Activated gamma-delta T cell treated with Interleukin-2 at 50 U/mL for 16 hours (primary cell): ENCODE results near the gene KLF2.
"Not testable (repeated sequence)": the region's sequence is repeated elsewhere in the genome, so short reads cannot be mapped to it uniquely, and the experiment has no call there.

ENCODE experiments used
- DNase-seq: peaks from one replicate; pipeline ENCODE4 v3.0.0-alpha.2; 2020

The KLF2 gene

DNA sequence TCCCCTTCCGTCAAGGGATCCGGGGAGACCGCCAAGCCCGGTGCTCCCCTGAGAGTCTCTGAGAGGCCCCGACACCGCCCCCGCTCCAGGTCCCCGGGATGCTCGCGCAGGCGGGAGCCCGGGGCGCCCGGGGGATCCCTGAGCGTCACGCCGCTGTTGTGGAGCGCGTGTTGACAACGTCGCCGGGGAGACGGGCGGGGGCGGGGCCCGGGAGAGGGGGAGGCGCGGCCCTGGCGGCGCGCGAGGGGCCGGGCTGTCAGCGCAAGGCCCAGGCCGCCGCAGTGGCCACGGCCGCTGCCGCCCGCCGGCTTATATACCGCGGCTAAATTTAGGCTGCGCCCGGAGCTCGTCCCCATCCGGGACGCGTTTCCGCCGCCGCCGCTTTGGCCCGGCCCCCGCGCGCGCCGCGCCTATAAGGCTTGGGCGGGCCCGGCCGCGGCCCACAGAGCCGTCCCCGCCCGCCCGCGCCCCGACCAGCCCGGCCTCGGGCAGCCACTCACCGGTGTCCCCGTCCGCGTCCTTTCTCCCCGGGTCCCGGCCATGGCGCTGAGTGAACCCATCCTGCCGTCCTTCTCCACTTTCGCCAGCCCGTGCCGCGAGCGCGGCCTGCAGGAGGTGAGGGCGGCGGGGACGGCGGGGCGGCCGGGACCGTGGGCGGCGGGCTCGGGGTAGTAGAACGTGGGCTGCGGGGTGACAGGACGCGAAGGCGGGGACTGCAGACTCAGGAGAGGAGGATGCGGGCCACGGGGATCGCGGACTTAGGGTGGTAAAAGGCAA is at the start of gene KLF2:
KLF2 (plus strand) TSS at position 443 of the 777 bp plus-strand sequence; CDS start at position 541, 98 bp downstream.
- DNase-seq: peak; percentile 93

DNA sequence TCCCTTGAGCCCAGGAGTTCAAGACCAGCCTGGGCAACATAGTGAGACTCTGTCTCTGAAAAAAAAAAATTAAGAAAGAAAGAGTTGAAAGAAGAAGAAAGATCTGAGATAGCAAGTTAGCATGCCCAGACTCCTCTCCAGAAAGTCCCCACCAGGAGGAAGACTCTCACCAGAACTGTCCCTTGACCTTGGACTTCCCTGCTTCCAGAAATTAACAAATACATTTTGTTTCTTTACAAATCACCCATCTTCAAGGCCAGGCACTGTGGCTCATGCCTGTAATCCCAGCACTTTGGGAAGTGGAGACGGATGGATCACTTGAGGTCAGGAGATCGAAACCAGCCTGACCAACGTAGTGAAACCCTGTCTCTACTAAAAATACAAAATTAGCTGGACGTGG is 44.3 kb upstream of the KLF2 start:
- no peak for DNase-seq

DNA sequence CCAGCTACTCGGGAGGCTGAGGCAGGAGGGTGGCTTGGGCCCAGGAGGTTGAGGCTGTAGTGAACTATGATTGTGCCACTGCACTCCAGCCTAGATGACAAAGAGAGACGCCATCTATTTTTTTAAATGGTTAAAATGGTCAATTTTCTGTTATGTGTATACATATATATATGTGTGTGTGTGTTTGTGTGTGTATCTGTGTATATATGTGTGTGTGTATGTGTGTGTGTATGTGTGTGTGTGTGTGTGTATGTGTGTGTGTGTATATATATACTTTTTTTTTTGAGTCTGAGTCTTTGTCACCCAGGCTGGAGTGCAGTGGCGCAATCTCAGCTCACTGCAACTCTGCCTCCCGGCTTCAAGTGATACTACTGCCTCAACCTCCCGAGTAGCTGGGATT is 42.9 kb upstream of the KLF2 start:
- no peak for DNase-seq

DNA sequence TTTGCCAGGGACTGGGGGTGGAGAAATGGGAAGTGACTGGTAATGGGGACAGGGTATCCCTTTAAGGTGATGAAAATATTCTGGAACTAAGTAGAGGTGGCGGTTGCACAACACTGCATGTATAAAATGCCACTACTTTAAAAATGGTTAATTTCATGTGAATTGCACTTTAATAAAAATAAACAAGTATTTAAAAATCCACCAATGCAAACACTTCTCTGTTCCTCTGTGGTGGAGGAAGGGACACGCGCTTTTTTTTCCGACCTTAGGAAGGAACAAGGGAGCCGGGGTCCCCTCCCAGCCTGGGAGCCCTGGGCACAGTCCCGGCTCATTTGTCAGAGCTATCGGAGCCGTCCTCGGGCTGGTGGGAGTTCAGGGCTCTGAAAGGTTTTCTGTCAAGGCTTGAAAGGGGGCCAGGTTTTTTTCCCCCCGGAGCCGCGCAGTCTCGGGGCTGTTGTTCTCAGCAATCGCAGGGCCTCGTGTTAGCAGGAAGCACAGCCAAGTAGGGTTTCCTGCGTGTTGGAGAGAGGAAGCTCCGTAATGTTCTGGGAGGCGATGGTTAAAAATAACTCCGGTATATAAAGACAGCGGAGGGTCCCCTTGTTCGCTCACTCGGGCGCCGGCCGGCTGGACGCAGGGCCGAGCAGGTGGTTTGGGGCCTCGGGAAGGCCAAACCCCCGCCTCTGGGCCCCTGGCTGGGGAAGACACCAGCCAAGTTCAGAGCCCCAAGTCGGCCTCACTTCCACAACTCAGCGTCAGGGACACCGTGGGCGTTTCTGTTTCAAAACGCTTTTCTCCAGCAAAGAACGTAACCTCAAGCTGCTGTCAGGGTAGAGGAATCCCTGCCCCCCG is 41.2 kb upstream of the KLF2 start:
- DNase-seq: peak; percentile 16

DNA sequence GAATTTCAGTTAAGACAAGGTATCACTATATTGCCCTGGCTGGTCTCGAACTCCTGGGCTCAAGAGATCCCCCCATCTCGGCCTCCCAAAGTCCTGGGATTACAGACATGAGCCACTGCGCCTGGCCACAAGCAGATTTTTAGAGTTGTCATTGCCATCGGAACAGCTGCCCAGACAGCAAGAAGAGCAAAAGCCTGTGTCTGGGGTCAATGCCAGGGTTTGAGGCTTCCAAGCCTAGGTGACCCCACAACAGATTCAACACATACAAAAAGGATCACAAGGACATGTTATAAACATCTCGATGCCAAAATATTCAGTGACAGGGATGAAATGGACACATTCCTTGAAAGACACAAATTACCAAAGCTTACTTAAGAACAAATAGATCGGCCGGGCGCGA is 40.1 kb upstream of the KLF2 start:
- DNase-seq: no peak

DNA sequence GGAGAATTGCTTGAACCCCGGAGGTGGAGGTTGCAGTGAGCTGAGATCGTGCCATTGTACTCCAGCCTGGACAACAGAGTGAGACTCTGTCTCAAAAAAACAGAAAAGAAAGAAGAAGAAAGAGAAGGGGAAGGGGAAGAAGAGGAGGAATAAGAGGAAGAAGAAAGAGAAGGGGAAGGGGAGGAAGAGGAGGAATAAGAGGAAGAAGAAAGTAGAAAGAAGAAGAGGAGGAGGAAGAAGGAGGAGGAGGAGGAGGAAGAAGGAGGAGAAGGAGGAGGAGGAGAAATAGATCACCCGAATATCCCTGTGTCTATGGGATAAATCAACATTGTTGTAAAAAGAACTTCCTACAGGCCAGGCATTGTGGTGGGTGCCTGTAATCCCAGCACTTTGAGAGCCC is 39.5 kb upstream of the KLF2 start:
- DNase-seq: not testable (repeated sequence)

DNA sequence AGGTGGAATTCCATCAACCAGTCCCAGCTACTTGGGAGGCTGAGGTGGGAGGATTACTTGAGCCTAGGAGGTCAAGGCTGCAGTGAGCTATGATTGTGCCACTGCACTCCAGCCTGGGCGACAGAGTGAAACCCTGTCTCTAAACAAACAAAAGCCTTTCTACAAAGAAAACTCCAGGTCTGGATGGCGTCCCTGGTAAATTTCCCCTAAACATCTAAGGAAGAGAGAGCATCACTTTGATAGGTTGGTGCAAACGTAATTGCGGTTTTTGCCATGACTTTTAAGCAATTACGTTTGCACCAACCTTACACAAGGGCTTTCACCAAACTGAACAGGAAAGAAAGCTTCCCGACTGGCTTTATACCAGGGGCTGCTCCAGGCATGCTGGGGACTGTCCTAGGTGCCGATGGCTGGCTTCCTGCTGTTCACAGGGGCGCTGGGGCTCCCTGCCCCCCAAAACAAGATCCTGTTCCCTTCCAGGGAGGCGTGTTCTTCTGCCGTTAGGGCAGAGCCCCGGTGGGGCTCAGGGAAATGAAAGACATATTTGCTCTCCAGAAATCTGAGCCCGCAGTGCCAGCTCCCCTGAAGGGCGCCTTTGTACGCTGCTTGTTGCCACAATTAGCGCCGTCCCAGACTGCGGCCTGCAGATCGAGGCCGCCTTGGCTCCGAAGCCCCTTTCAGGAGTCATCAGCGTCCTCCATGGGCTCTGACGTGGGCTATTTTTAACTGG is 38.7 kb upstream of the KLF2 start:
- no peak for DNase-seq

DNA sequence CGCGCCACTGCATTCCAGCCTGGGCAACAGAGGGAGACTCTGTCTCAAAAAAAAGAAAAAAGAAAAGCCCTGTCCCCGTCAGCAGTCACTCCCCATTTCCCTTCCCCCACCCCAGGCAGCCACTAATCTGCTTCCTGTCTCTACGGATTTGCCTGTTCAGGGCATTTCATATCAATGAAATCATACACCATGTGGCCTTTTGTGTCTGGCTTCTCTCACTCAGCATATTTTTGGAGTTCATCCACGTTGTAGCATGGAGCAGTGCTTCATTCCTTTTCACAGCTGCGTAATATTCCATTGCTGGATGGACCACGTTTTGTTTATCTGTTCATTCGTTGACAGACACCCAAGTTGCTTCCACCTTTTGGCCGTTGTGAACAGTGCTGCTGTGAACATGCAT is 36.1 kb upstream of the KLF2 start:
- no peak for DNase-seq

DNA sequence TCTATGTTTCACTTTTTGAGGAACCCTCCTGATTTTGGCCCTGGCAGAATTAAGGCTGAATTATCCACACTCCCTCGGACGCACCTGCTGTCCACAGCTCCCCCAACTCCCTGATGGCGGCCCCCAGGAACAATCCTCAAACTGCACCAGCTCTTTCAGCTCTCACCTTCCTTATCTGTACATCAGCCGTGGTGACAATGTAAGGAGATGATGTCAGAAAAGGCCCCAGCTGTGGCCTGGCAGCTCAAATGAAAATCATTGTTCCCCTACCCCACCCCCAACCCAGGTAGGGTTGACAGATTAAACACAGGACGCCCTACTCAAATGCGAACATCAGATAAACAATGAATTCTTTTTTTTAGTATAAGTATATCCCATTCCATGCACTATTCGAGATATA is 35.0 kb upstream of the KLF2 start:
- no peak for DNase-seq

DNA sequence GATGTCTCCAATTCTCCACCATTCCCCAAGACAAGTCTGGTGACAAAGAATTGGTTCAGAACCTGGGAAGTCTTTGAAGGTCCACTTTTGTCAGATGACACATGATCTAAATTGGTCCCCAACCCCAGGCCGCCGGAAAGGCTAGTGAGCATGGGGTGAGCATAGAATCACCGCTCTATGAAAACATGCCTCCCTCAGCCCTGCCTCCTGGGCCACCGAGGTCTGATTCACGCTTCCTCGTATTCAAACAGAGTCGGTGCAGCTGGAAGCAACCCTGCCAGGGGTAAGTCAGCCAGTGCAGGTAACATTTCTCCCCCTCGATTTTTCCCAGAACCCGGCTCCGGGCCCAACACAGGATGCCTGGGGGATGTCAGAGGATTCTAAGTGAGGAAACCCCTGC is 33.9 kb upstream of the KLF2 start:
- no peak for DNase-seq

DNA sequence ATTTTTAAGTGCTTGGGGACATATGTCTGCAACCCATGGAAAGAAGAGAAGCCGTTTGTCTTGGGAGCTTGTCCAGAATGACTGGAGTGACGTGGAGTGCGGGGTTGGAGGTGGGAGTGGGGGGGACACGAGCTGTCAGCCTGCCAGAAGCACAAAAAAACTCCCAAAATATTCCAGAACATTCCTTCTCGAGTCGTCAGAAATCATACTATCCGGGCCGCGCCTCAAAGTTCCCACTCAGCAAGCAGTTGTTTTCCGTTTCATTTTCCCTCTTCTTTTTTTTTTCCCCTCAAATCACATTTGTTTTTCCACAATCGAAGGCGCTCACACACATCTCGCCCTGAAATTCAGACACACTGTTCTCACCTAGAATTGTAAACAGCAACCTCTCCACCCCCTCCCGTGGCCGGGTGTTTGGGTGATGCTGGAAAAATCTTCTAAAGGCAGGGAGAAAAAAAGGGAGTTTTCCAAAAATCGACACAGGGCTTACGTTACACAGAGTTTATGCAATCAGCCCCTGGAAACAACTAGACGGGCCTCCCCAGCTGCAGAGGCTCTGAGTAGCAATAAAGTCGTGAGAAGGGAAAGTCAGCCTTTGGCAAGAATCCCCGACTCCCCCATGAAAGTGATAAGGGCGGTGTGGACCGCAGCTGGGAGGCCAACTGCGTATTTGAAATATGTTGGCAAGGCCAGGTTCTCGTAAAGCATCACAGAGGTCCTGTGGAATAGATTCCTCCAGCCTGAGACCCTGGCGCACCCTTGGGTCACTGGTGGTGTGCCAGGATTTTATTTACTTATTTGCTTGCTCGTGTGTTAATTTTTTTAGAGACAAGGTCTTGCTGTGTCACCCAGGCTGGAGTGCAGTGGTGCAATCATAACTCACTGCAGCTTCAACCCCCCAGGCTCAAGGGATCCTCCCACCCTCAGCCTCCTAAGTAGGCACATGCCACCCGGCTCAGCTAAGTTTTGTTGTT is 31.2 kb upstream of the KLF2 start:
- DNase-seq: no peak

DNA sequence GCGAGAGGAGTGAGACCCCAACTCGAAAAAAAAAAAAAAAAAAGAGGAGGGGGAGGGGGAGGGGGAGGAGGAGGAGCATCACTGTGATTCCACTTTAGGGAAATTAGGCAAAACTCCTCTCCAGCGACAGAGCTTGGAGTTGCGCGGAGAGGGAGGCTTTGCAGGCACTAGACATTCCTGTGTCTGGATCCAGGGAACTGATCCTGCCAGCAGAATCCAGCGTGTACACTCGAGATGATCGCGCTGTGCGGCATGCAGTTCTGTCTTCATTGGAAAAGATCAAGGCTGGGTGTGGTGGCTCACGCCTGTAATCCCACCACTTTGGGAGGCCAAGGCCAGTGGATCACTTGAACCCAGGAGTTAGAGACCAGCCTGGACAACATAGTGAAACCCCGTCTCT is 29.6 kb upstream of the KLF2 start:
- DNase-seq: no peak

DNA sequence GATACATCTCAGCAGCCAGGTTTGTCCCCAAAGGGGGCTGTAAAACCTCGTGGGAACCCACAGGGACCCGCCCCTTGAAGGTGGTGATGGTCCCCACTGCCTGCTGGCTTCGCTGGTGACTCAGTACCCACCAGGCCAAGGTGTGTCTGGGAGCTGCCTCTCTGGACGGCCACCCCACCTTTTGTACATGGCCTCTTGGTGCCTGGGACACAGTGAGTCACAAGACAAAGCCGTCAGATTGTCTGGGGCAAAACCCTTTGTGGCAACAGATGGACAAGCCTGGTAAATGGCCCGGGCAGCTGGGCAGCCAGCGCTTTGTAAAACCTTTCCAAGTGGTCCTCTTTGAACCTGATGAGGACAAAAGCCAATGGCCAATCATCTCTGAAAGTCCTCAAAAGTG is 27.9 kb upstream of the KLF2 start:
- no peak for DNase-seq

DNA sequence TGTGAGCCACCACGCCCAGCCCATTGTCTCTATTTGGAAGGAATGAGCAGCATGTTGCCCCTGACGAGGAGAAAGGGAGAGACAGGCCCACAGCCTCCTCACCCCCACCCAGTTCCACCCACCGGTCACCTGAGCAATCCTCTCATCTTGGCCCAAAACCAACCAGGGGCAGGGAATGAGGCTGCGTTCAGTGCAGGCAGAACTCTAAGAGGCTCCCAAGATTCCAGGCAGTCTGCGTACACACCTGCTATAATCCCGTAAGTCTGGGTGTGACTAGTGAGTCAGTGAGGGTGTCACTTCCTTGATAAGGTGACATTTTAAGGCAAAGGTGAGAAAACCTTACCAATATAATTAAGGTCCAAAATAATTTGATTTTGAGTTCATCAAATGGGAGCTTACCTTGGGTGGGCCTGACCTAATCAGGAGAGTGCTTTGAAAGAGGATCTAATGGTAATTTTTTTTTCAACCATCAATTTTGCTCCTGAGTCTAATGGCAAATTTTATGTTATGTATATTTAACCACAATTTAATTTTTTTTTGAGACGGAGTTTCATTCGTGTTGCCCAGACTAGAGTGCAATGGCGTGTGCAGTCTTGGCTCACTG is 26.9 kb upstream of the KLF2 start:
- no peak for DNase-seq

DNA sequence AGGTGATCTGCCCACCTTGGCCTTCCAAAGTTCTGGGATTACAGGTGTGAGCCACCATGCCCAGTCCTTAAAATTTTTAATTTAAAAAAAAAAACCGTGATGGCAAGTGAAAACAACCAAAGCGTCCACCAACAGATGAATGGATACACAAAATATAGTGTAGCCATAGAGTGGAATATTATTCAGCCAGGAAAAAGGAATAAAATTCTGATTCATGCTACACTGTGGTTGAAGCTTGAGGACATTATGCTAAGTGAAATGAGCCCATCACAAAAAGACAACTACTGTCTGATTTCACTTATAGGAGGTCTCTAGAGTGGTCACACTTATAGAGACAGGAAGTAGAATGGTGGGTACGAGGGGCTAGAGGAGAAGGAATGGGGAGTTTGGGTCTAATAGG is 26.3 kb upstream of the KLF2 start:
- no peak for DNase-seq

DNA sequence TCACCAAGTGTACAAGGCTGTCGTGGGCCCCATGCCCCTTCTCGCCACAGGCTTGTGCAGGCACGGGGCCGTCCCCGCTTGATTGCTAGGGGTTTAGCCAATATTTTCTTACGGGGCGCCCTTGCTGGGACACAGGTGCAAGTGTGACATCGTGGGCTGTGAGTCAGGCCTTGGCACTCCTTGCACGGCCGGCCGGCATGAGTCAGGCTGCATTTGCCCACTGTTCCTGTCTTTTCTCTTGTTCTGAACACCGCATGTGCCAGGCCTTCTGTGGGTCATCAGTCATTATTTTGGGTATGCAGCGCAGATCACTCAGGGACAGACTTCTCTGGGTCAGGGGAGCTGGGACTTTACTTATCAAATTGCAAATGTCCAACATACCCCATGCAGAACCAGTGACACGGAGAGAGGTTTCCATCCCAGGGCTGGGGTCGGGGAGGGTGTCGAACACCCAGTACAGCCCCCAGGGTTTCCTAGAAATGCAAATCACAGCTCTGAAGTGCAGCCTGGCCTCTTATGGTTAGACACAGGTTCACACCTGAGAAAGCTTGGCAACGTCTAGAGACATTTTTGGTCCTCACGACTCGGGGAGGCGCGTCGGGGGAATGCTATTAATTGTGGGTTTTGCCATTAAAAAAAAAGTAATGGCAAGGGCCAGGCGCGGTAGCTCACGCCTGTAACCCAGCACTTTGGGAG is 22.5 kb upstream of the KLF2 start:
- DNase-seq: no peak

DNA sequence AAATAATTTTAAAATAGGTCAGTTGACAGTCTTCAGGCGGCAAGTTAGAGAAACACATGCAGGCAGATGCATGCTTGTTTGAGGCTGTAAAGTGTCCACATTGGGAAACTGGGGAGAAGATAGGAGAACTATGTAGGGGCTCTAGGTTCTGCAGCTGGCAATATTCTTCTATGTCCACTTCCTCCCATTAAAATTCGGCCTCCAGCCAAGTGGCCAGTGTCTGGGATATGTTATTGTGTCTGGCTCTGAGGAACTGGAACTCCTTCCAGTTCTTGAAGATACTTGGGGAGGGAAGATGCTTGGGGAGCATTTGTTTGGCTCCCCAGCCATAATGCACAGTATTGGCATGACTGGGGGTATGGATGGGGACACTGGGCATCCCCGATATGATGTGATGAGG is 20.9 kb upstream of the KLF2 start:
- DNase-seq: no peak

DNA sequence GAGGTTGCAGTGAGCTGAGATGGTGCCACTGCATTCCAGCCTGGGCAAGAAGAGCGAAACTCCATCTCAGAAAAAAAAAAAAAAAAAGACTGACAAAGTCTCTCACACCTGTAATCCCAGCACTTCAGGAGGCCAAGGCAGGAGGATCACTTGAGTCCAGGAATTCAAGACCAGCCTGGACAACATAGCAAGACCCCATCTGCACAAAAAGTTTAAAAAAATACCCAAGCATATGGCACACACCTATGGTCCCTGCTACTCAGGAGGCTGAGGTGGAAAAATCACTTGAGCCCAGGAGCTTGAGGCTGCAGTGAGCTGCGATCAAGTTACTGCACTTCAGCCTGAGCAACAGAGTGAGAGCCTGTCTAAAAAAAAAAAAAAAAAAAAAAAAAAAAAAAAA is 20.1 kb upstream of the KLF2 start:
- DNase-seq: not testable (repeated sequence)

DNA sequence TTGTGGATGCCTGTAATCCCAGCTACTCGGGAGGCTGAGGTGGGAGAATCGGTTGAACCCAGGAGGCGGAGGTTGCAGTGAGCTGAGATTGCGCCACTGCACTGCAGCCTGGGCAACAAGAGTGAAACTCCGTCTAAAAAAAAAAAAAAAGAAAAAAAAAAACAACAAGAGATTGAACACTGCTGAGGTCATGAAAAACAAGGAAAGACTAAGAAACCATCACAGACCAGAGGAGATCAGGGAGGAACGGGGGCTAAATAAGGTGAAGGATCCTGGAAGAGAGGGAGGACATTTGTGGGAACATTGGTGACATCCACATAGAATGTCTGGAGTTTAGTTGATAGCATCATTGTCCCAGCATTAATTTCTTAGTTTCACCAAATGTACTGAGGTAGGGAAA is 19.6 kb upstream of the KLF2 start:
- not testable (repeated sequence) for DNase-seq

DNA sequence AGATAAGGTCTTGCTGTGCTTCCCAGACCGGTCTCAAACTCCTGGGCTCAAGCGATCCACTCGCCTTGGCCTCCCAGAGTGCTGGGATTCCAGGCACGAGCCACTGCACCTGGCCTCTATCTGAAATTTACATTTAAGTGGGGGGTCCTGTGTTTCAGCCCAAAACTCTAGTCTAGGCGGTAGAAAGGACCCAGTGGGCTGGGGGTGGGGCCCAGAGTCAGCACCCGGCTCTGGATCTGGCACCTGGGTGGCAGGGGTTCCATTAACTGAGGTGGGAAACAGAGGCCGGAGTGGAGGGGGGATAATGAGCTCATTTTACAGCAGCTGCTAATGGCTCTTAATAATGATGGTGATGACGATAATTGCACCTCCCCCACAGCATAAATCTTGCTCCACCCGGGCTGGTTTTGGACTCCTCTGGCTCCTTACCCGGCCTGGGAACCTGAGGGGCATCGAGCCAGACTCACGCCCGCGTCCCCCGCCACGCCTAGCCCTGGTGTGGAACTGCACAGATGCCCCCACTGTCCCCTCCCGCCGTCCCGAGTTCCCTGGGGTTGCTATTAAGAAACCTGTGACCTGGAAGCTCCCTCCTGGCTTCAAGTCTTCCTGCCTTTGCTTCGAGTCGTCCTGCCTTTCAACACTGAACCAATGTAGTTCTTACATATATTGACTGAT is 17.8 kb upstream of the KLF2 start:
- no peak for DNase-seq

DNA sequence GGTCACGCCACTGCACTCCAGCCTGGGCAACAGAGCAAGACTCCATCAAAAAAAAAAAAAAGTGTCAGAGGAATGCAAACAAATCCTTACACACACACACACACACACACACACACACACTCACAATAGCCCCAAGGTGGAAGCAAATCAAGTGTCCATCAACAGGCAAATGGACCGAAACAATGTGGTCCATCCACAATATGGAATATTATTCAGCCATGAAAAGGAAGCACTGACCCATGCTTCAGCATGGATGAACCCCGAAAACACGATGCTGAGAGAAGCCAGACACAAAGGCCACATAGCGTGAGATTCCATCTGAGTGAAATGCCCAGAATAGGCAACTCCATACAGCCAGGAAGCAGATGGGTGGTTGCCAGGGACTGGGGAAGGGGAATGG is 16.5 kb upstream of the KLF2 start:
- no peak for DNase-seq
